Measurements from ENCODE around the gene SAMD3.

Gene SAMD3

GRCh38 chr6:130143709-130144108, 79.0 kb downstream of the SAMD3 start:
- H3K36me3 ChIP-seq (ENCODE audit: insufficient read depth, low read length), result 0 out of 2 replicates have a peak, but pooled peaks cover 4% of the 10 kb centered on the region
- H3K9me3 ChIP-seq (ENCODE audit: insufficient read depth, low read depth, low read length), result no peaks in the 10 kb centered on the region
- H3K79me2 ChIP-seq (ENCODE audit: insufficient read depth, low read length), result no peaks in the 10 kb centered on the region
- no peak overlapping the region for H3K9ac ChIP-seq (ENCODE audit: low read depth, low read length, poor library complexity, severe bottlenecking)
- TF ChIP-seq CTCF (conservative IDR thresholded peaks at IDR 0.05; ENCODE audit: low read length) (no peak), EZH2phosphoT487 (IDR thresholded peaks at IDR 0.05; ENCODE audit: borderline replicate concordance) (no peak)
- H3K4me2 ChIP-seq (ENCODE audit: low read depth, low read length, poor library complexity, severe bottlenecking), result no peak overlapping the region
- no peak overlapping the region for H3K4me3 ChIP-seq (ENCODE audit: low read length, poor library complexity, severe bottlenecking)
- H4K20me1 ChIP-seq (ENCODE audit: insufficient read depth, low read length, poor library complexity, severe bottlenecking), result no peaks in the 10 kb centered on the region
- no peaks in the 10 kb centered on the region for H3K27me3 ChIP-seq (ENCODE audit: insufficient read depth, low read length, poor library complexity, severe bottlenecking)
- H3K9me2 ChIP-seq (replicated peaks; ENCODE audit: low read depth, low read length), result no peaks in the 10 kb centered on the region
- H2AFZ ChIP-seq (ENCODE audit: low read length), result no peak overlapping the region
- H3F3A ChIP-seq (ENCODE audit: low read depth), result no peaks in the 10 kb centered on the region
- H3K4me1 ChIP-seq (ENCODE audit: insufficient read depth, low read length, poor library complexity, severe bottlenecking), result no peaks in the 10 kb centered on the region

GRCh38 chr6:130140084-130140483, 82.7 kb downstream of the SAMD3 start:
- no peak overlapping the region for H3K4me2 ChIP-seq (ENCODE audit: low read depth, low read length, poor library complexity, severe bottlenecking)
- no peaks in the 10 kb centered on the region for H3F3A ChIP-seq (ENCODE audit: low read depth)
- TF ChIP-seq EZH2phosphoT487 (IDR thresholded peaks at IDR 0.05; ENCODE audit: borderline replicate concordance), result no peak
- TF ChIP-seq CTCF (conservative IDR thresholded peaks at IDR 0.05; ENCODE audit: low read length), result no peak

GRCh38 chr6:130138909-130139242, 83.9 kb downstream of the SAMD3 start:
- TF ChIP-seq EZH2phosphoT487 (IDR thresholded peaks at IDR 0.05; ENCODE audit: borderline replicate concordance) (no peak), CTCF (conservative IDR thresholded peaks at IDR 0.05; ENCODE audit: low read length) (no peak)
- no peaks in the 10 kb centered on the region for H3K9me3 ChIP-seq (ENCODE audit: insufficient read depth, low read depth, low read length)

More at GRCh38 chr6:130140084-130140483, 82.7 kb downstream of the SAMD3 start:
- H3K9me2 ChIP-seq (replicated peaks; ENCODE audit: low read depth, low read length), result no peaks in the 10 kb centered on the region
- H3K79me2 ChIP-seq (ENCODE audit: insufficient read depth, low read length), result no peaks in the 10 kb centered on the region
- no peak overlapping the region for H2AFZ ChIP-seq (ENCODE audit: low read length)
- no peaks in the 10 kb centered on the region for H3K9me3 ChIP-seq (ENCODE audit: insufficient read depth, low read depth, low read length)
- peaks cover 13% of the 10 kb centered on the region; the same call in 1 of the 2 replicates for H3K36me3 ChIP-seq (ENCODE audit: insufficient read depth, low read length)
- no peaks in the 10 kb centered on the region for H4K20me1 ChIP-seq (ENCODE audit: insufficient read depth, low read length, poor library complexity, severe bottlenecking)
- H3K27me3 ChIP-seq (ENCODE audit: insufficient read depth, low read length, poor library complexity, severe bottlenecking), result no peaks in the 10 kb centered on the region
- no peak overlapping the region for H3K4me3 ChIP-seq (ENCODE audit: low read length, poor library complexity, severe bottlenecking)
- no peak overlapping the region for H3K9ac ChIP-seq (ENCODE audit: low read depth, low read length, poor library complexity, severe bottlenecking)
- no peaks in the 10 kb centered on the region for H3K4me1 ChIP-seq (ENCODE audit: insufficient read depth, low read length, poor library complexity, severe bottlenecking)

More at GRCh38 chr6:130138909-130139242, 83.9 kb downstream of the SAMD3 start:
- Histone ChIP-seq H3K27me3 (ENCODE audit: insufficient read depth, low read length, poor library complexity, severe bottlenecking) (no peaks in the 10 kb centered on the region), H4K20me1 (ENCODE audit: insufficient read depth, low read length, poor library complexity, severe bottlenecking) (no peaks in the 10 kb centered on the region), H3K4me2 (ENCODE audit: low read depth, low read length, poor library complexity, severe bottlenecking) (no peak overlapping the region), H3K9ac (ENCODE audit: low read depth, low read length, poor library complexity, severe bottlenecking) (no peak overlapping the region), H3K4me3 (ENCODE audit: low read length, poor library complexity, severe bottlenecking) (no peak overlapping the region), H3K4me1 (ENCODE audit: insufficient read depth, low read length, poor library complexity, severe bottlenecking) (no peaks in the 10 kb centered on the region), H3K36me3 (ENCODE audit: insufficient read depth, low read length) (peaks cover 17% of the 10 kb centered on the region; the same call in 1 of the 2 replicates), H3F3A (ENCODE audit: low read depth) (no peaks in the 10 kb centered on the region), H2AFZ (ENCODE audit: low read length) (no peak overlapping the region), H3K9me2 (replicated peaks; ENCODE audit: low read depth, low read length) (no peaks in the 10 kb centered on the region), H3K79me2 (ENCODE audit: insufficient read depth, low read length) (no peaks in the 10 kb centered on the region)
